NCI-H1694 treated with DMSO at 0.1 percent for 48 hours (cell line): ENCODE measurements around the gene SLC6A18.
"Not testable (repeated sequence)": the region's sequence is repeated elsewhere in the genome, so short reads cannot be mapped to it uniquely, and the experiment has no call there.

Experiments
- DNase-seq: peaks from one replicate; lab custom pipeline; 2025; lab: John Stamatoyannopoulos, UW

SLC6A18 gene

DNA sequence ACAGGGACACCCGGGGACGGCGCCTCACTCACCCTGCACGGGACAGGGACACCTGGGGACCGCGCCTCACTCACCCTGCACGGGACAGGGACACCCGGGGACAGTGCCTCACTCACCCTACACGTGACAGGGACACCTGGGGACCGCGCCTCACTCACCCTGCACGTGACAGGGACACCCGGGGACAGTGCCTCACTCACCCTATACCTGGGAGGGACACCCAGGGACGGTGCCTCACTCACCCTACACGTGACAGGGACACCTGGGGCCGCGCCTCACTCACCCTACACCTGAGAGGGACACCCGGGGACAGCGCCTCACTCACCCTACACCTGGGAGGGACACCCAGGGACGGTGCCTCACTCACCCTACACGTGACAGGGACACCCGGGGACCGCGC lies 65.8 kb downstream of the SLC6A18 start:
- DNase-seq, result not testable (repeated sequence)

DNA sequence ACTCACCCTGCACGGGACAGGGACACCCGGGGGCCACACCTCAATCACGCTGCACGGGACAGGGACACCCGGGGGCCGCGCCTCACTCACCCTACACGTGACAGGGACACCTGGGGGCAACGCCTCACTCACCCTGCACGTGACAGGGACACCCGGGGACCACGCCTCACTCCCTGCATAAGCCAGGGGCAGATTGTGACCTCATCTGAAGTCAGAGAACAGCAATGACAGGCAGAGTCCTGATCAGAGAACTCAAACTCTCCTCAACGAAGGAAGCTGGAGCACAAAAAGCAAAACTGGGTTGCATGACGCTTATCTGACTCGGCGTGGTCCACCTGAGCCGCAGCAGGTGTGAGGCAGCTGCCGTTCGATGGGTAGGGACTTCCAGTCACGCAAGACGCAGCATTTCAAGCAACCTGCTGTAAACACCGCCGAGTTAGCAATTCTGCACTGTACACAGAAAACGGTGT lies 66.5 kb downstream of the SLC6A18 start:
- no peak for DNase-seq

- DNase-seq, result no peak
These were observed 67.0 kb downstream of the SLC6A18 start for GRCh38 chr5:1292139-1292538.

- DNase-seq, result no peak
These were observed 67.8 kb downstream of the SLC6A18 start for GRCh38 chr5:1292846-1293415.

- no peak for DNase-seq
These were observed 68.4 kb downstream of the SLC6A18 start for GRCh38 chr5:1293416-1294205.

GRCh38 chr5:1294206-1294834 lies 69.1 kb downstream of the SLC6A18 start:
- no peak for DNase-seq

- DNase-seq, result no peak
These were observed 69.9 kb downstream of the SLC6A18 start, which contains the start of gene TERT for GRCh38 chr5:1294835-1295649. TSS of gene TERT (minus strand) at chr5:1295068. CDS start at chr5:1294989, 79 bp downstream.

- no peak for DNase-seq
These were observed 70.5 kb downstream of the SLC6A18 start for GRCh38 chr5:1295650-1296037.
